Activated naive CD4-positive, alpha-beta T cell treated with anti-CD3 and anti-CD28 coated beads, Interleukin-2, amount 50 U/mL, for 24 hours (primary cell): Measurements from ENCODE around the gene KRT74.

Source experiments
- H3K27ac Mint-ChIP-seq: one replicate; pipeline ENCODE4 v1.8.0; 2021; ENCODE audit warnings: mild to moderate bottlenecking, mixed read lengths
- H3K27me3 Mint-ChIP-seq: one replicate; pipeline ENCODE4 v1.8.0; 2021; ENCODE audit warnings: mixed read lengths
- H3K36me3 Mint-ChIP-seq: one replicate; pipeline ENCODE4 v1.8.0; 2021; ENCODE audit warnings: mixed read lengths
- H3K4me1 Mint-ChIP-seq: one replicate; pipeline ENCODE4 v1.8.0; 2021; ENCODE audit warnings: mixed read lengths
- H3K4me3 Mint-ChIP-seq: one replicate; pipeline ENCODE4 v1.8.0; 2021; ENCODE audit warnings: mild to moderate bottlenecking, mixed read lengths
- H3K9me3 Mint-ChIP-seq: one replicate; pipeline ENCODE4 v1.8.0; 2021; ENCODE audit warnings: mixed read lengths

Gene KRT74

DNA sequence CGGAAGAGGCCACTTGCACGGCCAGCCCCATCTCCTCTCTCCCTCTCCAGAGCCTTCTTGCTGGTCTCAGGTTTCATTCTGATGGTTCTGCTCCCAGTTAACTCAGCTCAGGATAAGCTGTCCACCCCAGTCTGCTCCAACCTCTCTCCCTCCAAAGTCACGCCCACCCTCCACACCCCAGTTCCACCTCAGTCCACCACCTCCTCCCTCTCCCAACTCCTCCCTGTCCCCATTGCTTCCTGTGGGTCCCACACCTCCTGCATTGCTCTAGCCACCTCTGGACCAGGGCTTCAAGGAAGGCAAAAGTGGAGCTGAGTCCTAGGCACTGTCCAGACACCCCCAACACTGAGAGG lies 33.8 kb downstream of the KRT74 start:
- peaks cover 2% of the 10 kb centered on the region for H3K27me3 Mint-ChIP-seq
- no peak overlapping the region for H3K4me3 Mint-ChIP-seq
- no peak overlapping the region for H3K27ac Mint-ChIP-seq
- no peaks in the 10 kb centered on the region for H3K36me3 Mint-ChIP-seq
- no peaks in the 10 kb centered on the region for H3K9me3 Mint-ChIP-seq
- peaks cover 5% of the 10 kb centered on the region for H3K4me1 Mint-ChIP-seq

- H3K36me3 Mint-ChIP-seq: no peaks in the 10 kb centered on the region
- H3K4me1 Mint-ChIP-seq: peaks cover 5% of the 10 kb centered on the region
- no peaks in the 10 kb centered on the region for H3K9me3 Mint-ChIP-seq
- no peak overlapping the region for H3K27ac Mint-ChIP-seq
- peaks cover 2% of the 10 kb centered on the region for H3K27me3 Mint-ChIP-seq
- H3K4me3 Mint-ChIP-seq: no peak overlapping the region
These were observed 34.4 kb downstream of the KRT74 start for GRCh38 chr12:52539083-52539820.

DNA sequence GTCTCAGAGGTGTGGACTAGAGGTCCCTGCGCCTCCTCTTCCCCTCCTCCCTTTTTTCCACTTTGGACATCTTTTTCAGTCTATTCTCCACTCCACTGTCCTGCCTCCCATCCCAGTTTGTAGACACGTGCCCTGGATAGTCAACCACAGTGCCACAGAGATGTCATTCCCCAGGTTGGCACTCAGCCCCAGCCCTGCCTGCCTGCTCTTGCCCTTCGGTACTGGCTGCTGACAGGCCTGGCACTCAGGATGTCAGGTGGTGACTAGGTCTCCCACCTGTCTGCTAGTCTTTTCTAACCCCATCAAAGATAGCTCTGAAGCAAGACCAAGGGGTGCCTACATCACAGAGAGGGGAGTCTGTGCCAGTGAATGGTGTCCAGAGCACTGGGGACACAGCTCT lies 36.5 kb downstream of the KRT74 start:
- Mint-ChIP-seq H3K4me3 (no peak overlapping the region), H3K36me3 (no peaks in the 10 kb centered on the region), H3K27me3 (peaks cover 2% of the 10 kb centered on the region), H3K27ac (no peak overlapping the region), H3K9me3 (no peaks in the 10 kb centered on the region), H3K4me1 (no peaks in the 10 kb centered on the region)

GRCh38 chr12:52535574-52535973 lies 38.1 kb downstream of the KRT74 start:
- H3K27me3 Mint-ChIP-seq: peaks cover 2% of the 10 kb centered on the region
- no peak overlapping the region for H3K4me3 Mint-ChIP-seq
- no peak overlapping the region for H3K27ac Mint-ChIP-seq
- no peaks in the 10 kb centered on the region for H3K4me1 Mint-ChIP-seq
- no peaks in the 10 kb centered on the region for H3K9me3 Mint-ChIP-seq
- no peaks in the 10 kb centered on the region for H3K36me3 Mint-ChIP-seq

- no peaks in the 10 kb centered on the region for H3K4me1 Mint-ChIP-seq
- H3K27ac Mint-ChIP-seq: no peak overlapping the region
- no peak overlapping the region for H3K4me3 Mint-ChIP-seq
- no peaks in the 10 kb centered on the region for H3K36me3 Mint-ChIP-seq
- H3K9me3 Mint-ChIP-seq: no peaks in the 10 kb centered on the region
- H3K27me3 Mint-ChIP-seq: peaks cover 2% of the 10 kb centered on the region
These were observed 39.2 kb downstream of the KRT74 start for GRCh38 chr12:52534482-52534881.

DNA sequence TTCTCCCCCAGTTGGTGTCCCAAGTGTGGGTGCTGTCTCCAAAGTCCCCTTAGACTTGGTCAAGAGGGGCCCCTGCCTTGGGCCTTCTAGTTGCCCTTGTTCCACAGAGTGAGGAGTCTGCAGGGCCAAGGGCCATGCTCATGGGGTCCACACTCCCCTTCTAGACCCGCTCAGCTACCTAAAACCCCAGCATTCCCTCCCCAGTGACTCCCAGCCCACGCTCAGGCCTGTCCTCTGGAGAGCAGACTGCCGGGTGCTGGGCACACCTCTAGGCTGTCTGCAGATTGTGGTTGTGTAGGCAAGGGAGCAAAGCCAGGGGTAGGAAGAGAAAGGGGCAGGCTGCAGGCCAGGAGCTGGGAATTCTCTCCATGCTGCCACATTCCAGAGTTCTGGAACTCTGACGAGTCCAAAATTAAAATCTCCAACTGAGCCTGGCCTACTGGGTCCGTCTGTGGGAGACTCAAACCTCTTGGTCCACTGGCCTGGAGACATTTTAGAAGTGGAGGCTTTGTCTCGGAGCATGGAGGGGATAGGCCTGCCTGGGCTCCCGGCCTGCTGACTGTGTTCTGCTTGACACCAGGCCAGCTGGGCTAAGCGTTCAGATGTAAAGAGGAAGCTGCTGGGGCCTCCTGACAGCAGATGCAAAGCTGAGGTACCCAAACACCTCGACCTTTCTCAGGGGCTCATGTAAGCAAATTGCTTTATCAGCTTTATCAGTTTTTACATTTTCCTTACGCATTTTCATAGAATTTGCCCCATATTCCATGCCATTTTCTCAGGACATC lies 39.8 kb downstream of the KRT74 start:
- Mint-ChIP-seq H3K27ac (no peak overlapping the region), H3K4me1 (no peaks in the 10 kb centered on the region), H3K27me3 (peaks cover 2% of the 10 kb centered on the region), H3K4me3 (no peak overlapping the region), H3K9me3 (no peaks in the 10 kb centered on the region), H3K36me3 (no peaks in the 10 kb centered on the region)

GRCh38 chr12:52532636-52533035 lies 41.0 kb downstream of the KRT74 start:
- Mint-ChIP-seq H3K4me3 (no peak overlapping the region), H3K36me3 (no peaks in the 10 kb centered on the region), H3K4me1 (no peaks in the 10 kb centered on the region), H3K27me3 (peaks cover 2% of the 10 kb centered on the region), H3K27ac (no peak overlapping the region), H3K9me3 (no peaks in the 10 kb centered on the region)

- H3K27ac Mint-ChIP-seq: no peak overlapping the region
- no peak overlapping the region for H3K4me3 Mint-ChIP-seq
- H3K9me3 Mint-ChIP-seq: no peaks in the 10 kb centered on the region
- H3K4me1 Mint-ChIP-seq: peaks cover 2% of the 10 kb centered on the region
- H3K27me3 Mint-ChIP-seq: no peaks in the 10 kb centered on the region
- no peaks in the 10 kb centered on the region for H3K36me3 Mint-ChIP-seq
These were observed 41.9 kb downstream of the KRT74 start for GRCh38 chr12:52531566-52532300.

GRCh38 chr12:52530905-52531304 lies 42.7 kb downstream of the KRT74 start:
- Mint-ChIP-seq H3K9me3 (no peaks in the 10 kb centered on the region), H3K4me1 (peaks cover 5% of the 10 kb centered on the region), H3K4me3 (no peak overlapping the region), H3K36me3 (no peaks in the 10 kb centered on the region), H3K27me3 (no peaks in the 10 kb centered on the region), H3K27ac (no peak overlapping the region)

GRCh38 chr12:52530366-52530765 lies 43.3 kb downstream of the KRT74 start:
- Mint-ChIP-seq H3K36me3 (no peaks in the 10 kb centered on the region), H3K9me3 (no peaks in the 10 kb centered on the region), H3K27me3 (no peaks in the 10 kb centered on the region), H3K4me3 (no peak overlapping the region), H3K27ac (no peak overlapping the region), H3K4me1 (peaks cover 5% of the 10 kb centered on the region)

- H3K9me3 Mint-ChIP-seq: no peaks in the 10 kb centered on the region
- H3K4me3 Mint-ChIP-seq: no peak overlapping the region
- H3K27ac Mint-ChIP-seq: peak overlapping the region; percentile 9
- peaks cover 5% of the 10 kb centered on the region for H3K4me1 Mint-ChIP-seq
- H3K36me3 Mint-ChIP-seq: no peaks in the 10 kb centered on the region
- H3K27me3 Mint-ChIP-seq: no peaks in the 10 kb centered on the region
These were observed 43.8 kb downstream of the KRT74 start for GRCh38 chr12:52529846-52530245.

GRCh38 chr12:52529417-52529816 lies 44.2 kb downstream of the KRT74 start:
- no peaks in the 10 kb centered on the region for H3K27me3 Mint-ChIP-seq

DNA sequence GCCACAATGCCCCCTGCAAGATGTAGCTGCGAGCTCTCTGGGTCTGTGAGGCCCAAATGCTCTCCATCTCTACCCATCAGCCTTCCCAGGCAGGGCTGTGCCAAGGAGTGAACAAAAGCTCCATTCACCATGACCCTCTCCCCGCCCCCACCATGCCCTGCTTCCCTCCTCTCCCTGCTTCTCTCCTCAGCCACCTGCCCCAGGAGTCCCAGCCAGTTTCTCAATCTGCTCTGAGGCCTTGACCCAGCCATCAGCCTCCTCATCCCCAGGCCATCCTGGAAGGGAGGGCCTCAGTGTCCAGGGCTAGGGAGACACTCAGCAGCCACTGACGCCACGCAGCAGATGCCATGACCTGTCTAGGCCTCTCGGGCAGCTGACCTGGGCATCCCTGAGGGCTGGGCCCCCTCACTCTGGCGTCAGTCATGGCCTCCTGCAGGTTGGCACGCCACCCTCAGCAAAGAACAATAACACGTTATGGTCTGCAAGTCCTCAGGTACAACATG lies 45.0 kb downstream of the KRT74 start:
- Mint-ChIP-seq H3K4me3 (no peak overlapping the region), H3K36me3 (no peaks in the 10 kb centered on the region), H3K27me3 (no peaks in the 10 kb centered on the region), H3K4me1 (peaks cover 5% of the 10 kb centered on the region), H3K9me3 (no peaks in the 10 kb centered on the region), H3K27ac (no peak overlapping the region)

More at GRCh38 chr12:52529417-52529816, 44.2 kb downstream of the KRT74 start:
- no peak overlapping the region for H3K27ac Mint-ChIP-seq
- H3K36me3 Mint-ChIP-seq: no peaks in the 10 kb centered on the region
- peaks cover 5% of the 10 kb centered on the region for H3K4me1 Mint-ChIP-seq
- H3K4me3 Mint-ChIP-seq: no peak overlapping the region
- no peaks in the 10 kb centered on the region for H3K9me3 Mint-ChIP-seq

- Mint-ChIP-seq H3K4me3 (no peak overlapping the region), H3K27me3 (no peaks in the 10 kb centered on the region), H3K4me1 (peaks cover 5% of the 10 kb centered on the region), H3K27ac (no peak overlapping the region), H3K9me3 (no peaks in the 10 kb centered on the region), H3K36me3 (no peaks in the 10 kb centered on the region)
These were observed 46.4 kb downstream of the KRT74 start for GRCh38 chr12:52527121-52527800.

GRCh38 chr12:52526511-52526951 lies 47.1 kb downstream of the KRT74 start:
- H3K9me3 Mint-ChIP-seq: no peaks in the 10 kb centered on the region
- H3K27me3 Mint-ChIP-seq: no peaks in the 10 kb centered on the region
- no peak overlapping the region for H3K4me3 Mint-ChIP-seq
- no peak overlapping the region for H3K27ac Mint-ChIP-seq
- H3K4me1 Mint-ChIP-seq: peaks cover 5% of the 10 kb centered on the region
- no peaks in the 10 kb centered on the region for H3K36me3 Mint-ChIP-seq
